Measurements from ENCODE around the gene SEMA4B.

Gene SEMA4B

GRCh38 chr15:90167121-90167520, 34.0 kb upstream of the SEMA4B start:
- no peak for TF ChIP-seq CREB1 (IDR thresholded peaks at IDR 0.05; ENCODE audit: low read depth)
- TF ChIP-seq ZBTB7A (IDR thresholded peaks at IDR 0.05; ENCODE audit: low read depth) = no peak
- no peak for TF ChIP-seq RAD21 (IDR thresholded peaks at IDR 0.05; ENCODE audit: low read depth)
- TF ChIP-seq EGR1 (IDR thresholded peaks at IDR 0.05) = no peak
- TF ChIP-seq YY1 (IDR thresholded peaks at IDR 0.05; ENCODE audit: low read depth) = no peak
- TF ChIP-seq, protein P1, sequence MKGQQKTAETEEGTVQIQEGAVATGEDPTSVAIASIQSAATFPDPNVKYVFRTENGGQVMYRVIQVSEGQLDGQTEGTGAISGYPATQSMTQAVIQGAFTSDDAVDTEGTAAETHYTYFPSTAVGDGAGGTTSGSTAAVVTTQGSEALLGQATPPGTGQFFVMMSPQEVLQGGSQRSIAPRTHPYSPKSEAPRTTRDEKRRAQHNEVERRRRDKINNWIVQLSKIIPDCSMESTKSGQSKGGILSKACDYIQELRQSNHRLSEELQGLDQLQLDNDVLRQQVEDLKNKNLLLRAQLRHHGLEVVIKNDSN (IDR thresholded peaks at IDR 0.05) = no peak
- no peak for TF ChIP-seq TCF12 (IDR thresholded peaks at IDR 0.05; ENCODE audit: low read depth)
- TF ChIP-seq, protein P2, sequence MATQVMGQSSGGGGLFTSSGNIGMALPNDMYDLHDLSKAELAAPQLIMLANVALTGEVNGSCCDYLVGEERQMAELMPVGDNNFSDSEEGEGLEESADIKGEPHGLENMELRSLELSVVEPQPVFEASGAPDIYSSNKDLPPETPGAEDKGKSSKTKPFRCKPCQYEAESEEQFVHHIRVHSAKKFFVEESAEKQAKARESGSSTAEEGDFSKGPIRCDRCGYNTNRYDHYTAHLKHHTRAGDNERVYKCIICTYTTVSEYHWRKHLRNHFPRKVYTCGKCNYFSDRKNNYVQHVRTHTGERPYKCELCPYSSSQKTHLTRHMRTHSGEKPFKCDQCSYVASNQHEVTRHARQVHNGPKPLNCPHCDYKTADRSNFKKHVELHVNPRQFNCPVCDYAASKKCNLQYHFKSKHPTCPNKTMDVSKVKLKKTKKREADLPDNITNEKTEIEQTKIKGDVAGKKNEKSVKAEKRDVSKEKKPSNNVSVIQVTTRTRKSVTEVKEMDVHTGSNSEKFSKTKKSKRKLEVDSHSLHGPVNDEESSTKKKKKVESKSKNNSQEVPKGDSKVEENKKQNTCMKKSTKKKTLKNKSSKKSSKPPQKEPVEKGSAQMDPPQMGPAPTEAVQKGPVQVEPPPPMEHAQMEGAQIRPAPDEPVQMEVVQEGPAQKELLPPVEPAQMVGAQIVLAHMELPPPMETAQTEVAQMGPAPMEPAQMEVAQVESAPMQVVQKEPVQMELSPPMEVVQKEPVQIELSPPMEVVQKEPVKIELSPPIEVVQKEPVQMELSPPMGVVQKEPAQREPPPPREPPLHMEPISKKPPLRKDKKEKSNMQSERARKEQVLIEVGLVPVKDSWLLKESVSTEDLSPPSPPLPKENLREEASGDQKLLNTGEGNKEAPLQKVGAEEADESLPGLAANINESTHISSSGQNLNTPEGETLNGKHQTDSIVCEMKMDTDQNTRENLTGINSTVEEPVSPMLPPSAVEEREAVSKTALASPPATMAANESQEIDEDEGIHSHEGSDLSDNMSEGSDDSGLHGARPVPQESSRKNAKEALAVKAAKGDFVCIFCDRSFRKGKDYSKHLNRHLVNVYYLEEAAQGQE (IDR thresholded peaks at IDR 0.05; ENCODE audit: low read depth) = no peak

DNA sequence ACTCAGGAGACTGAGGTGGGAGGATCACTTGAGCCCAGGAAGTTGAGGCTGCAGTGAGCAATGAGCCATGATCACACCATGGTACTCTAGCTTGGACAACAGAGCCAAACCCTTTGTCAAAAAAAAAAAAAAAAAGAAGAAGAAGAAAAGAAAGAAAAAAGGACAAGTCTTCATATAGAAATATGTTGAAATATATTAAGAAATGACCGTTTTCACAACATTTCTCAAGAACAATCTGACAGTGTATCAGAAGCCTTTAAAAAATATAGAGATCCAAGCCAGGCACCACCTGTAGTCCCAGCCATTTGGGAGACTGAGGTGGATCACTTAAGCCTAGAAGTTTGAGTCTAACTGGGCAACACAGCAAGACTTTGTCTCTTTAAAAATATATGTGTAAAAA, 29.5 kb upstream of the SEMA4B start:
- TF ChIP-seq NFIC (IDR thresholded peaks at IDR 0.05) = no peak
- TF ChIP-seq FOXM1 (IDR thresholded peaks at IDR 0.05; ENCODE audit: borderline replicate concordance, low read depth) = no peak
- TF ChIP-seq, protein P2 (IDR thresholded peaks at IDR 0.05; ENCODE audit: low read depth) = no peak
- TF ChIP-seq, protein P1 (IDR thresholded peaks at IDR 0.05) = no peak
- TF ChIP-seq ZBTB7A (IDR thresholded peaks at IDR 0.05; ENCODE audit: low read depth) = no peak
- no peak for TF ChIP-seq TEAD4 (IDR thresholded peaks at IDR 0.05)
- no peak for TF ChIP-seq CEBPB (IDR thresholded peaks at IDR 0.05)
- no peak for TF ChIP-seq TAF1 (IDR thresholded peaks at IDR 0.05; ENCODE audit: low read depth)
- TF ChIP-seq RAD21 (IDR thresholded peaks at IDR 0.05; ENCODE audit: low read depth) = no peak
- TF ChIP-seq YY1 (IDR thresholded peaks at IDR 0.05; ENCODE audit: low read depth) = no peak
- no peak for TF ChIP-seq CREB1 (IDR thresholded peaks at IDR 0.05; ENCODE audit: low read depth)
- TF ChIP-seq TCF12 (IDR thresholded peaks at IDR 0.05; ENCODE audit: low read depth) = no peak
- no peak for TF ChIP-seq EP300 (IDR thresholded peaks at IDR 0.05; ENCODE audit: borderline replicate concordance)
- no peak for TF ChIP-seq EGR1 (IDR thresholded peaks at IDR 0.05)
- no peak for TF ChIP-seq MAX (IDR thresholded peaks at IDR 0.05)

- TF ChIP-seq TAF1 (IDR thresholded peaks at IDR 0.05; ENCODE audit: low read depth) (no peak), TEAD4 (IDR thresholded peaks at IDR 0.05) (no peak), NFIC (IDR thresholded peaks at IDR 0.05) (no peak), ZBTB7A (IDR thresholded peaks at IDR 0.05; ENCODE audit: low read depth) (no peak), YY1 (IDR thresholded peaks at IDR 0.05; ENCODE audit: low read depth) (no peak), EGR1 (IDR thresholded peaks at IDR 0.05) (no peak), EP300 (IDR thresholded peaks at IDR 0.05; ENCODE audit: borderline replicate concordance) (no peak), TCF12 (IDR thresholded peaks at IDR 0.05; ENCODE audit: low read depth) (no peak), CREB1 (IDR thresholded peaks at IDR 0.05; ENCODE audit: low read depth) (no peak), MAX (IDR thresholded peaks at IDR 0.05) (no peak), RAD21 (IDR thresholded peaks at IDR 0.05; ENCODE audit: low read depth) (no peak), FOXM1 (IDR thresholded peaks at IDR 0.05; ENCODE audit: borderline replicate concordance, low read depth) (no peak), CEBPB (IDR thresholded peaks at IDR 0.05) (no peak)
- TF ChIP-seq, protein P2 (IDR thresholded peaks at IDR 0.05; ENCODE audit: low read depth) = no peak
- TF ChIP-seq, protein P1 (IDR thresholded peaks at IDR 0.05) = no peak
Measured at GRCh38 chr15:90173372-90173771, 27.8 kb upstream of the SEMA4B start.
